B cell (primary cell): ENCODE measurements around the gene ROMO1. TPM values are rescaled to one million over a fixed set of nuclear protein-coding genes. Genes with fewer than 3 reads are reported as not detected.

ENCODE experiments used
- ATAC-seq: fragments of 200-7000 bp; cut with Tn5 transposase; one replicate; pipeline ENCODE4 v1.10.0; 2021; ENCODE audit warnings: low read depth, mild to moderate bottlenecking, moderate number of reproducible peaks, moderate library complexity
- CTCF ChIA-PET: fragments of 350-600 bp; sonication (Branson Sonifier 250); formaldehyde crosslinking; loops from one replicate; lab custom pipeline; 2021; ENCODE audit warnings: antibody characterized with exemption, inconsistent platforms; lab: Charles Lee
- POLR2A ChIA-PET: fragments of 350-600 bp; sonication (Branson Sonifier 250); formaldehyde crosslinking; loops from one replicate; lab custom pipeline; 2021; ENCODE audit warnings: antibody characterized with exemption; lab: Charles Lee
- DNase-seq: peaks from one replicate; pipeline ENCODE4 v3.0.0; 2013
- H2AFZ ChIP-seq: 2 replicates; pipeline ENCODE4 v1.6.1; 2012; ENCODE audit warnings: mild to moderate bottlenecking, low read depth, low read length; ENCODE audit not compliant: insufficient read depth, poor library complexity, severe bottlenecking
- H3K27ac ChIP-seq, 2 donors: 1 replicate in 1 of 2; 2 replicates in 1 of 2; pipeline ENCODE4 v1.5.1; 2012 to 2013; ENCODE audit warnings: low read length in 2 of 2, mild to moderate bottlenecking in 2 of 2, moderate library complexity in 1 of 2
- H3K27me3 ChIP-seq, 4 experiments: fragments of 200-600 bp in 1 of 4; sonication (generic) in 1 of 4; replicated peaks in 1 of 4; 1 replicate in 2 of 4; 2 replicates in 2 of 4; pipeline versions ENCODE4 v1.6.1 to v1.7.0; 2013 to 2016; ENCODE audit warnings: low read length in 3 of 4, mild to moderate bottlenecking in 2 of 4, mixed read lengths in 1 of 4, moderate library complexity in 1 of 4; ENCODE audit not compliant: insufficient read depth in 4 of 4, control insufficient read depth in 3 of 4; ENCODE audit errors: control extremely low read depth in 1 of 4
- H3K36me3 ChIP-seq, 2 experiments: replicated peaks in 1 of 2; 1 replicate in 1 of 2; 2 replicates in 1 of 2; pipeline versions ENCODE4 v1.6.1 to v1.7.1; 2013; ENCODE audit warnings: low read length in 1 of 2; ENCODE audit not compliant: insufficient read depth in 2 of 2, control insufficient read depth in 1 of 2; ENCODE audit errors: control extremely low read depth in 1 of 2, extremely low read depth in 1 of 2
- H3K4me1 ChIP-seq, 2 donors: fragments of 200-600 bp in 1 of 2; sonication (generic) in 1 of 2; 1 replicate in 1 of 2; 2 replicates in 1 of 2; pipeline versions ENCODE4 v1.5.1 to v1.6.1; 2013 to 2017; ENCODE audit warnings: low read length in 2 of 2; ENCODE audit not compliant: control insufficient read depth in 2 of 2, insufficient read depth in 2 of 2
- H3K4me2 ChIP-seq: replicated peaks from 2 replicates; pipeline ENCODE3; 2012; ENCODE audit warnings: mild to moderate bottlenecking, low read depth, low read length; ENCODE audit not compliant: poor library complexity, severe bottlenecking
- H3K4me3 ChIP-seq, 5 experiments: fragments of 200-600 bp in 1 of 5; sonication (generic) in 1 of 5; 1 replicate in 3 of 5; 2 replicates in 2 of 5; pipeline versions ENCODE4 v1.5.1 to v1.7.0; 2011 to 2016; ENCODE audit warnings: low read length in 4 of 5, mild to moderate bottlenecking in 4 of 5, low read depth in 2 of 5, control low read depth in 1 of 5, moderate library complexity in 1 of 5; ENCODE audit not compliant: insufficient read depth in 1 of 5; ENCODE audit errors: control extremely low read depth in 1 of 5, extremely low read depth in 1 of 5
- H3K79me2 ChIP-seq: fragments of 200-600 bp; sonication (generic); one replicate; pipeline ENCODE4 v1.6.0; 2016; ENCODE audit warnings: low read length; ENCODE audit not compliant: control insufficient read depth, insufficient read depth
- H3K9ac ChIP-seq: fragments of 200-600 bp; sonication (generic); 2 replicates; pipeline ENCODE4 v1.6.1; 2017; ENCODE audit warnings: mild to moderate bottlenecking, low read length, moderate library complexity
- H3K9me3 ChIP-seq, 3 donors: one replicate each; pipeline versions ENCODE4 v1.6.1 to v1.7.1; 2013; ENCODE audit warnings: low read length in 2 of 3; ENCODE audit not compliant: control insufficient read depth in 2 of 3, insufficient read depth in 1 of 3; ENCODE audit errors: control extremely low read depth in 1 of 3
- H4K20me1 ChIP-seq: 2 replicates; pipeline ENCODE4 v1.6.0; 2012; ENCODE audit warnings: mild to moderate bottlenecking, low read length; ENCODE audit not compliant: insufficient read depth, control insufficient read depth, poor library complexity, severe bottlenecking
- H3K27ac Mint-ChIP-seq: one replicate; pipeline ENCODE4 v1.8.0; 2021; ENCODE audit warnings: mixed read lengths
- H3K27me3 Mint-ChIP-seq: one replicate; pipeline ENCODE4 v1.8.0; 2021; ENCODE audit warnings: mixed read lengths
- H3K4me1 Mint-ChIP-seq: one replicate; pipeline ENCODE4 v1.8.0; 2021; ENCODE audit warnings: mixed read lengths
- H3K4me3 Mint-ChIP-seq: one replicate; pipeline ENCODE4 v1.8.0; 2021; ENCODE audit warnings: mixed read lengths
- H3K9me3 Mint-ChIP-seq: one replicate; pipeline ENCODE4 v1.8.0; 2022; ENCODE audit warnings: mixed read lengths; ENCODE audit not compliant: insufficient read depth
- EZH2 ChIP-seq: IDR thresholded peaks from 2 replicates; pipeline ENCODE4 v1.6.1; 2012; ENCODE audit warnings: borderline replicate concordance, low read depth, mild to moderate bottlenecking, moderate library complexity, low read length; ENCODE audit not compliant: insufficient read depth, poor library complexity, severe bottlenecking
- WGBS: methylation state at CpG from one replicate; pipeline ENCODE4 v1.1.5; 2013; ENCODE audit warnings: missing lambda C conversion rate; ENCODE audit not compliant: insufficient coverage; 5-methylcytosine and 5-hydroxymethylcytosine counted together
- intact Hi-C: fragments of 100-400 bp; cut with micrococcal nuclease; formaldehyde crosslinking; loops from one replicate; pipeline ENCODE4 v1.10.0; 2022
- polyA plus RNA-seq: library from polyadenylated mRNA; depleted of rRNA; stranded (reverse); fragments of >200 nt; gene quantifications from 2 replicates; pipeline ENCODE4 v1.2.3, GENCODE V29; 2012
- total RNA-seq, 2 donors: library from RNA; stranded (reverse); fragments of 120-200 nt in 1 of 2; gene quantifications; 1 replicate in 1 of 2; 2 replicates in 1 of 2; pipeline versions ENCODE4 v1.2.3 to v1.2.4, GENCODE V29; 2013 to 2022
- TF ChIP-seq, protein P1 (sequence below): fragments of 200-600 bp; IDR thresholded peaks from one replicate; pipeline ENCODE4 v1.8.0; 2022; ENCODE audit warnings: antibody characterized with exemption, mild to moderate bottlenecking

Gene ROMO1
- total and polyA plus RNA-seq, 2 donors (not counting 1 experiment from before 2014, with no cell fraction given), result 38.1 to 145 TPM

DNA sequence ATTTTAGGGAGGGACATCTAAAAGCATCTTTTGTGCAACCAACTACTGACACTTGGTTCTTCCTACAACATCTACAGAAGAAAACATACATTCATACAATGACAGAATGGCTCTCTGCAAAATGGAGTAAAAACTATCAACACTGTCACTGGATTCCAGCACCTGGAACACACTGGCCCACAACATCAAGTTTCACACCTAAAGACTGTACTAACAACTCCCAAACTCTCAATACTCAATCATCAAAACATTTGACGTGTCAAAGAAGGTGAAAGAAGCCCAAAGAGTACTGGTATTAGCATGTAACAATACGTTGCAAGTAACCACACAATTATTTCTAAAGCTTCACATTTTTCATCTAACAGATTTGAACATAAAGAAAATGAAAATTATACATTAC, 36.7 kb upstream of the ROMO1 start:
- H3K9me3 ChIP-seq, result no peaks in the 10 kb centered on the region
- ChIA-PET POLR2A (interaction anchor here (3.3 kb wide), 1 partner anchor 80 kb away, joined by 32 read pairs; the partner anchor contains the start of gene RBM39), CTCF (interaction anchor here (1.3 to 1.5 kb wide), 2 partner anchors 37 to 43 kb away, joined by 3 to 4 read pairs; partner anchors contain the start of genes NFS1 and ROMO1)
- H2AFZ ChIP-seq, result no peak overlapping the region
- whole genome bisulfite sequencing, result no CpG with 5 or more reads among the region's 2 CpGs
- H3K4me3 ChIP-seq, result peak overlapping the region in 2 of 5 experiments; percentile 76 to 92
- no peaks in the 10 kb centered on the region for H3K9me3 Mint-ChIP-seq
- no peaks in the 10 kb centered on the region for H3K27me3 Mint-ChIP-seq
- H4K20me1 ChIP-seq, result peaks cover 11% of the 10 kb centered on the region
- DNase-seq, result no peak
- H3K4me1 Mint-ChIP-seq, result peaks cover 62% of the 10 kb centered on the region
- peaks cover 44 to 48% of the 10 kb centered on the region in 2 donors for H3K4me1 ChIP-seq
- peaks cover 73% of the 10 kb centered on the region for H3K79me2 ChIP-seq
- H3K4me3 Mint-ChIP-seq, result peak overlapping the region; percentile 92
- no peak for ATAC-seq
- H3K4me2 ChIP-seq, result peak overlapping the region; percentile 84
- intact Hi-C loops, result no loop called here
- TF ChIP-seq, protein P1, sequence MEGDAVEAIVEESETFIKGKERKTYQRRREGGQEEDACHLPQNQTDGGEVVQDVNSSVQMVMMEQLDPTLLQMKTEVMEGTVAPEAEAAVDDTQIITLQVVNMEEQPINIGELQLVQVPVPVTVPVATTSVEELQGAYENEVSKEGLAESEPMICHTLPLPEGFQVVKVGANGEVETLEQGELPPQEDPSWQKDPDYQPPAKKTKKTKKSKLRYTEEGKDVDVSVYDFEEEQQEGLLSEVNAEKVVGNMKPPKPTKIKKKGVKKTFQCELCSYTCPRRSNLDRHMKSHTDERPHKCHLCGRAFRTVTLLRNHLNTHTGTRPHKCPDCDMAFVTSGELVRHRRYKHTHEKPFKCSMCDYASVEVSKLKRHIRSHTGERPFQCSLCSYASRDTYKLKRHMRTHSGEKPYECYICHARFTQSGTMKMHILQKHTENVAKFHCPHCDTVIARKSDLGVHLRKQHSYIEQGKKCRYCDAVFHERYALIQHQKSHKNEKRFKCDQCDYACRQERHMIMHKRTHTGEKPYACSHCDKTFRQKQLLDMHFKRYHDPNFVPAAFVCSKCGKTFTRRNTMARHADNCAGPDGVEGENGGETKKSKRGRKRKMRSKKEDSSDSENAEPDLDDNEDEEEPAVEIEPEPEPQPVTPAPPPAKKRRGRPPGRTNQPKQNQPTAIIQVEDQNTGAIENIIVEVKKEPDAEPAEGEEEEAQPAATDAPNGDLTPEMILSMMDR, result no peak
- TF ChIP-seq EZH2, result no peak
- H3K27ac Mint-ChIP-seq, result peak overlapping the region; percentile 17
- peak overlapping the region; percentile 14 to 96 for H3K27ac ChIP-seq
- H3K9ac ChIP-seq, result peak overlapping the region; percentile 90
- H3K27me3 ChIP-seq, result no peaks in the 10 kb centered on the region
- H3K36me3 ChIP-seq, result no peaks in the 10 kb centered on the region
